NOMO-1 (cell line): Measurements from ENCODE around the gene SREBF2.
"Not testable (repeated sequence)": the region's sequence is repeated elsewhere in the genome, so short reads cannot be mapped to it uniquely, and the experiment has no call there.

ENCODE experiments used
- DNase-seq, 2 experiments: peaks; one replicate each; lab custom pipeline; 2025; ENCODE audit not compliant: unreplicated experiment in 2 of 2; lab: John Stamatoyannopoulos, UW

SREBF2 gene

DNA sequence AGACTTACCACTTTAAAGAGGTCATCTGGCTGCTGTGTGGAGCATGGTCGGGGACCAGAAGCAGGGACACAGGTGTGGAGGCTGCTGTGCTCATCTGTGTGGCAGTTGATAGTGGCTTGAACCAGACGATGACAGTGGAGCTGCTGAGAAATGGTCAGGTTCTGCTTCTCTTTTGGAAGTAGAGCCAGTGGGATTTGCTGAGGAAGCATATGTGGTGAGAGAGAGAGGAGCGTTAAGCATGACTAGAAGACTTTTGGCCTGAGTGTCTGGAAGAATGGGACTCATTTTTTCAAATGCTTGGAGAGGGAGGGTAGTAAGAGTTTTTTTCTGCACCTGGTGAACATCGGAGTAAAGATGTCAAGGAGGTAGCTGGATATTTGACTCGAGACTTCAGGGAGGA lies 12.5 kb upstream of the SREBF2 start:
- DNase-seq: no peak

DNA sequence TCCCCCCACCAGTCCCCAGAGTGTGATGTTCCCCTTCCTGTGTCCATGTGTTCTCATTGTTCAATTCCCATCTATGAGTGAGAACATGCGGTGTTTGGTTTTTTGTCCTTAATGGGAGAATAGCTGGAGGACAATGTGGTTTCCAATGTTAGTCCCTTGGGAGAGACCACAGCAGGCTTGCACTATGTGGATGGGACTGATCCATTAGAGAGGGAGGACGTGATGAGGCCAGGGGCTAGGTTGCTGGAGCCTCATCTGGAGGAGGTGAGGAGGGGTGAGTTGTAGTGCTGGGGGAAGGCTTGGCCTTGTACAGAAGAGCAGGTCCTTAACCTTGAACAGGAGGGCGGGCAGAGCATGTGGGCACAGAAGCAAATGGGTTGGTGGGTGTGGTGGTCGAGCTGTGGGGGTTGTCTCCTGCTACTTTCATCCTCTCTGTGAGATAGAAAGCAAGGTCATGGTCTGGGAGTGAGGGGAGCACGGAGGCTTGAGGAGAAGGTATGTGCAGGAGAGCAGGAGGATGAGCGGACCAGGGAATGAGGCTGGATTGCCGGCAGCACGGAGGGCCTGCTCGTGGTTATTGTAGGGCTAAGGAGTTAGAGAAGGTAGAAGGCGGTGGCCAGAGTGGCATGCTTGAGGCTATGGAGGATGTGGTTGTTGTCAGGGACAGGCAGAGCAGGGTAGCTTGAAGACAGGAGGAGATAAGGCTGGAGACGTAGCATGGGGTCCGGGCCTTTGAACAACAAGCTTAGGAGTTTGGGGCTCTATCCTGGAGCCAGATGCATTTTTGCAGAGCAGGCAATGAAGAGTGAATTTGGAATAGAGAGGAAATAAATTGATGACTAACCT lies 11.2 kb upstream of the SREBF2 start:
- no peak for DNase-seq

DNA sequence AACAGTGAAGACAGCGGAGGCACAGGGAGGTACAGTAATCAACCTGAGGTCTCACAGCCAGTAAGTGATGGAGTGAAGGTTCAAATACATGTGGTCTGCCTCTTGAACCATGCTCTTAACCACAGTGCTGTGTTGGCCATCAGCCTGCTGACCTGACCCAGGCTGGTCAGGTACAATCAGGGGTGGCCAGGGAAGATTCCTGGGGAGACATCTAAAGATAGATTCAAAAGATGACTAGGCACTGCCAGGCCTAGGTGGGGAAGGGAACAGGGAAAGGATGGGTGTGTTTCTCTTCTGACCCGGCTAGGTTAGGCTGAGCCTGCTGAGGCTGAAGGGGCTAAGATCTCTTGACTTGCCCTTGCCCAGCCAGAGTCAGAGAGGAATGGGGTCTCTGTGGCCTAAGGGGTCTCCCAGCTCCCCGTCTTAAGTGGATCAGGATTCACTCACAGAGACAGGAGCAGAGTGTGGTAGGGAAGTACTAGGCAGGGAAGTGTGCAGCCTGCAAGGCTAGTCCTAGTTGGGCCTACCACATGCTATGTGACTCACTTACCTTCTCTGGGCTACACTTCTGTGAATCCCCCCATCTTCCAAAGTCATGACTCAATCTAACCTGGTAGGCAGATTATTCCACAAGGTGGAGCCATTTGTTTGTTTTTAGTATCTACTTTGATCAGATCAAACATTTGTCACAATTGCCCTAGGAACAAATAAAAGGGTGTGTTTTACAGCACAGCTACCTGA lies 10.4 kb upstream of the SREBF2 start:
- peak in 1 of 2 experiments; percentile 62 for DNase-seq

DNA sequence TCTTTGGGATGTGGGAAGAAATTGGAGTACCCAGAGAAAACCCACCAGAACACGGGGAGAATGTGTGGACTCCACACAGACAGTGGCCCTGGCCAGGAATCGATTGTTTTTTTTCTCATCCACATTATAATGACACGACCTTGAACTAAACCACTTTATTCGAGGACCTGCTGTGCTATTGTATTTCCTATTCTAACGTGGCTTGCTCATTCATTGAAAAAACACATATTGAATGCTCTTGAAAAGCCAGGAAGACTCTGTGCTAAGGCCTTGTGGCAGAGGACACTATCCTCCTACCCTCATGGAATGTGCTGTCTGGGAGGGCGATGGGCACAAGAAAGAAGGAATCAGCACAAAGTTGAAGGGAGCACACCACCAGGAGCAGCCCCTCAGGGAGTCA lies 9.1 kb upstream of the SREBF2 start:
- no peak for DNase-seq

DNA sequence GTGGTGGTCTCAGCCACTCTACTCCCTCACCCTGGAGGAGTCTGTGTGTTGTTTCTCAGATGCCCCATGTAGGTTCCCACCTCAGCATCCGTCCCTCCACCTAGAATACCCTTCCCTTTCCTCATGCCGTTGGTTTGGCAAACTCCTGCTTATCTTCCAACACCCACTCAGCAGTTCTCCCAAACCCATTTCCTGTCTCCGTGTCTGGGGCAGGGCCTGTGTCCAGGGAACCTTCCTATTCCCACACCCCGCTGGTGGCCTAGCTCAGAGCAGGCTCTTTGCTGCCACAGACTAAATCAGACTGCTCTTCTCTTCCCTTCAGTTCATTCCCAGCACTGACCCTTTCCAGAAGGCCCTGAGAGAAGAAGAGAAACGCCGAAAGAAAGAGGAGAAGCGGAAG lies 7.5 kb upstream of the SREBF2 start:
- no peak for DNase-seq

DNA sequence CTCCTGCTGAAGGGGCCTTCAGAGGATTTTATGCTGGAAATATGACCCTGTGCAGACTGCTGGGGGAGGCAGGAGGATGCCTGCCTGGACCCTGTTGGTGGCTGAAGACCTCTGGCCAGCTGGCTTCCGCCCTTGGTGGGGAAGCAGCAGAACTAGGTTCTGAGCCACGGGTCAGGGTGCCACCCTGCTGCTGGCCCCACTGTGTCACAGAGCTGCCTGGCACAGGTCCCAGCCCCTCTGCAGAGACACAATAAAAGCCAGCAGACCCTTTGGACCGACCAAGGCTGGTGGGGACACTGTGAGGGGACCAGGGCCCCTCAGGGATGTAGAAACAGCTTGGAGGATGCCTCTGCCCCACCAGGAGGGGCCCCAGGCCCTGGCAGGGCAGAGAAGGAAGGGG lies 6.9 kb upstream of the SREBF2 start:
- DNase-seq: no peak

DNA sequence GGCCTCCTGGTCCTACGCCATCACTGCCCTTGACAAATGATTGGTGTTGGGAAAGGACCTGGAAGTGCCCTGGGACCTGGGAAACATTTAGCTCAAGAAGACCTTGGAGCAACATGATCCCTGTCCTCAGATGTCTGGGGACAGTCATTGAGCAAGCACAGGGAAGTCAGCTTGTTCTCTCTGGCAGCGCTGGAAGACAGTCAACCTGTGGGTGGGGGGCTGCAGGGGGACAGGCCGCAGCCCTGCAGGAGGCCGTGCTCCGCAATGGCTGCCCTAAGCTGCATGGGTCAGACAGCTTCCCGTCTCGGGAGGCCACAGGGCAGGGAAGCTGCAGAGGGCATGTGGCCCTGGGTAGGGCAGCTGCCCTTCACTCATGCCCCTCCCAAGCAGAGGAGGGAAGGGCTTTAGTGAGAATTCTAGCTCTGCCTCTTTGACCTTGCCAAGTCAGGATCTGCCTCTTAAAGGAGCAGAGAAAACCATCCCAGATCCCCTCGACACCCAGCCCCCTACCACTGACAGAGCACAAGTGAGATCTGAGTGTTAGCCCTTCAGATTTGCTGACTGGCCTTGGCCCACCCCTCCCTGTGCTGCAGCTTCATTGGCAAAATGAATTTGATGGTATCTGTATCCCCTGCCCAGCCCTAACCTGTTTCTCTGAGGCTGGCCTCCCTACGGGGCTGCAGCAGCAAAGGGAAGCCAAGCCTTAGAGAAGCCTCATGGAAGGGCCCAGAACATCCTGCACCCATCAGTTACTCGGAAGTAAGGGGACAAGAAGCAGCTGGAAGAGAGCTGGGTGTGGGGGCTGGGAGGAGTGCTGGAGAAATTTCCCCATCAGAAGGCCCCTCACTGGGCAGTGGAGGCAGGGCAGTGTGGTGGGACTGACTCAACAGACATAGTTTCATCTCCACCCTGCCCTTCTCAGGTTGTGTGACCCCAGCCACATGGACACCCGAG lies 6.2 kb upstream of the SREBF2 start:
- DNase-seq: no peak

DNA sequence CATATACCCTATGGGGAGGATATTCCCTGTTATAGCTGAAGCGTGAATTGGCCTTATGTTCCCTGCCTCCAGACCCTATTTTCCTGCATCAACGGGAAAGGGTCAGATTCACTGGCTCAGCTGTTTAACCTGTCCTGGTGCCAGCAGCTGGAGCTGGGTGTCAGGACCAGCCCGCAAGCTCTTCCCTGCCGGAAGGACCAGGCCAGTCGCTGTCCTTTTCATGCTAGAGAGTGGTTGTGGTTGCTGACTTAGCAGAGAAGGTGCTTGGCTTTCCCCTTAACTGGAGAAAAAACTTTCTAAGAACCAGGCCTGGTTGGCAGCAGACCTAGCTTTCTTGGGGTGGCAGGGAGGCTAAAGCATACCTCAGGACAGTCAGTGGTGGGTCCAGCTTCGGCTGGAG lies 5.2 kb upstream of the SREBF2 start:
- no peak for DNase-seq

DNA sequence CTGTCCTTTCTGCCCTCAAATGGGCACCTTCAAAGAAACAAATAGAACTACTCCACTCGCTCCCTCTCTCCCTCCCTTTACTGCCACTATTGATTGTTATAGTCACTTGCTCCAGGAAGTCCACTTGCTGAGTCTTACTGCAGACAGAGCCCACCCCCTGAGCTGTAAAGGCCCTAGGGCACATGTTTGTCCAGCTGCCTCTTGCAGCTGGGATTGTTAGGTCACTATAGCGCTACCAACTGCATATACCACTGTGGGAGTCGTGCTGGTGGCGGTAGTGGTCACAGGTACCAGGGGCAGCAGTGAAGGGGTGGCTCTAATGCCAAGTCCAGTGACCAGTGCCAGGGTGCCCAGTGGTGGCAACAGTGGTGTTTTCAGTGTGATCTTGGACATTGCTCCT lies 4.4 kb upstream of the SREBF2 start:
- DNase-seq: no peak

DNA sequence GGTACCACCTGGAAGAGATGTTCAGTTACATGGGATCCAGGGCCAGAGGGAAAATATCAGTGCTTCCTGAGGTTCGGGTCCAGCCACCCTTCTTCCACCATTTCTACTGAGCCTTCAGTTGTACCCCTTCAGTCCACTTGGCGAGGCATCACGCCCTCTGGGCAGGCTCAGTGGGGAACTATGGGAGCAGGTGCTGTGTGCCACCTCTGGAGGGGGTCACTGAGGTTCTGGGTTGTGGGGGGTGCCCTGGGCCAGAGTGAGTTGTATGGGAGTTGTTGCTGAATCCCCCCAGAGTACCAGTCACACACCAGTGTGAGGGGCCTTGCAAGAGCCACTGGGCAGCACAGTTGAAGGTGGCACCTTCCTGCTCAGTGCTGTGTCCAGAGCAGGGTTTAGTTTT lies 2.7 kb upstream of the SREBF2 start:
- no peak for DNase-seq

DNA sequence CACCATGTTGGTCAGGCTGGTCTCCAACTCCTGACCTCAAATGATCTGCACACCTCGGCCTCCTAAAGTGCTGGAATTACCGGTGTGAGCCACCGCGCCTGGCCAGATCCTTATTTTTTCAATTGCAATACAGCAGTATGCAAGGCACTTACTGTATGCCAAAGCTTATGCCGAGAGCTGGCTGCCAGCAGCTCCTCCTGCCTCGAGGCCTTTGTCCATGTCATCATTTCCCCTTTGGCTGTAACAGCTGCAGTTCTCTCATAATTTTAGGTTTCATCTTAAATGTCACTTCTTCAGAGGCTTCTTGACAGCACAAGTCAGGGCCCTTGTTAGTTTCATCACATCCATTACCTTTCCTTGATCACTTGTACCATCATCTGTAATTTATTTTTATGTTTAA lies 1.5 kb upstream of the SREBF2 start:
- peak; percentile 54 to 72 for DNase-seq

DNA sequence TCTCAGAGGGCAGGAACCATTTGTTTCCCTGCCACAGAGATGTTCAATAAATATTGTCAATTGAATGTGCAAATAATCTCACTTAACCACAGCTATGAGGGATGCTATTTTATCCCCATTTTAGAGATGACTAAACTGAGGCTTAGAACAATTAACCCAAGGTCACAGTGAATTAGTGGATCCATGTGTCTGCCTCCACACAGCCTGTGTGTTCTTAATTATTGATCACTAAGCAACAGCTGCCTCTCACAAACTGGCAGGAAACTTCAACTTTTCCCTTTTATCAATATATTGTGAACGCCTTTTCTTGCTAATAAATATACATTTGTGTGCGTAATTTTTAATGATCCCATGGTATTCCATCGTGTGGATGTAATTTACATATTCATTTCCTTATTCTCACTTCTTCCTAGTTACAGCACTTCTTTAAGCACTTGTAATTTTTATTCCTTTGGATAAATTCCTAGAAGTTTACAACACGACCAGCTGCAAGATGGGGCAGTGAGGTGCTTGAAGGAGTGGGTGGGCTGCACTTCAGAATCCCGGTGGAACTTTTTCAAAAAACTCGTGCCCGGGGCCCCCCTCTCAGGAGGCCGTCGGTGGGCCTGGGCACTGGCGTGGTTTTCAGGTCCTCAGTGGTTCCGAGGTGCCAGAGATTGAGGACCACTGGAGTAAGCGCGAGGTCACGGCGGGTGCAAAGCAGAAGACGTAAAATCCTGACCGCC lies 915 bp upstream of the SREBF2 start:
- peak in 1 of 2 experiments; percentile 32 for DNase-seq

DNA sequence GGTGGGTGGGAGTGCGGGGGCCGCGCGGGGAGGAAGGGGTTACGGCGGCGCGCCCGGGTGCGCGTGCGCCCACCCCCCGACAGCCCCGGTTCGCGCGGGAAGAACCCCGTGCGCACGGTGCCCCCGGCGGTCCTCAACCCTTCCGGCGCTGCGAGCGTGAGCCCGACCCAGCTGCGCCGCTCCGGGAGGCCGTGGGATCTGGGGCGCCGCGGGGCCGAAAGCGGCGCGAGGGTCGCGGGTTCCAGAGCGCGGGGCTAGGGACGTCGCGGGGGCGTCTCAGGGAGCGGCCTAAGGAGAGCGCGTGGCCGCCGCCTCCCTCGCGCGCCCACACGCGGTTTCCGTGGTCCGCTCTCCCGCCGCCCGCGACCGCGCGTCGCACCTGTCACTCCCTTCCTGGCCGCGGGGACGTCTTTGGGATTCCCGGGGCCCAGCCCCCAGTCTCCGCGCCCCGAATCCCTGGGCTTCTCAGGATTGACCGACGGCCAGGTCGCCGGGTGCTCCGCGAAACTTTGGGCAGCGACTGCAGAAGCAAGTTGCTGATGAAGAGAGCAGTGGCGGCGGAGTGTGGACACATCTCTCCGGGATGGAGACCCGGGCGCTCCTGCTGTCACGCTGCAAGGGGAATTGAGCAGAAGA lies 582 bp downstream of the SREBF2 start:
- peak in 1 of 2 experiments; percentile 10 for DNase-seq

DNA sequence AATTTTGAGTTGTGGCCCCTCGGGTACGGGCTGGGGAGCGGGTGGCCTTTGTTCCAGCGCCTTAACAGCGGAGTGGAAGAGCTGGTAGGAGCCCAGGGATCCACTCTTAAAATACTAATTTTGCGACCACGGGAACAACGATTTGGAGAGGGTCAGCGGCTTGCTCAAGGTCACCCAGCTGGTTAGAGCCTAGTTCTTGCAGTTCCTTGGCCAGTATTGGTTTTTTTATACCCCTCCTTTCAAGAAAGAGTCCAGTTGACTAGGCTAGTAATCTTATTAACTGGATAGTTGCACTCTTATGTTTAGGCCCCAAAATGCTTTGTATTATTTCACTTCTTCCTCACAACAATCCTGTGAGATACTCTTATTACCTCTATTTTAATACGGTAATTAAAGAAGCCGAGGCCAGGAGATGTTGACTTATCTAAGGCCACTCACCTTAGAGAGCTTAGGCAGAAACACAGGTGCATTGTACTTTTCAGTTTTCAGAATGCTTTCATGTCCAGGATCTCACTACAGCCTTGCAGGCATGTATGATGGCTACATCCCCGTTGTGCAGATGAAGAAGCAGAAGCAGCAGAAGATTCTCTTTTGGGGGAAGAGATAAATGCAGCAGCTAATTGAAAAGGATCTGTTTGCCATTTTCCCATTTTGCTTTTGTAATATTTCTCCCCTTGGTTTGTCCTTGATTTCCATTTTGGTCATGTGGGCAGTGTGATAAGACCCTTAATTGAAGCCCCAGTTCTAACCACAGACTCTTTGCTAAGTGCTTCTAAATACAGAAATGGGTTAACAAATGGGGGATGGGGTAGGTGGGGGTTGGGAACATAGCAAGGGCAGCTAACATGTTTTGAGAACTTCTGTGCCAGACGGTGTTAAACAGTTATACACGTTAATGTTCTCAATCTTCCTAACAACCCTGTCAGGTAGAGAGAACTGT lies 1.4 kb downstream of the SREBF2 start:
- DNase-seq: peak in 1 of 2 experiments; percentile 38

DNA sequence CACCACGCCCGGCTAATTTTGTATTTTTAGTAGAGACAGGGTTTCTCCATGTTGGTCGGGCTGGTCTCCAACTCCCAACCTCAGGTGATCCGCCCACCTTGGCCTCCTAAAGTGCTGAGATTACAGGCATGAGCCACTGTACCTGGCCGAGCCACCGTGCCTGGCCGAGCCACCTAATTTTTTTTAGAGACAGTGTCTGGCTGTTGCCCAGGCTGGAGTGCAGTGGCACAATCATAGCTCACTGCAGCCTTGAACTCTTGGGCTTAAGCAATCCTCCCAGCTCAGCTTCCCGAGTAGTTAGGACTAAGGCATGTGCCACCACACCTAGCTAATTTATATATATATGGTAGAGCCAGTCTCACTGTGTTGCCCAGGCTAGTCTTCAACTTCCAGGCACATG lies 2.6 kb downstream of the SREBF2 start:
- DNase-seq: not testable (repeated sequence)

DNA sequence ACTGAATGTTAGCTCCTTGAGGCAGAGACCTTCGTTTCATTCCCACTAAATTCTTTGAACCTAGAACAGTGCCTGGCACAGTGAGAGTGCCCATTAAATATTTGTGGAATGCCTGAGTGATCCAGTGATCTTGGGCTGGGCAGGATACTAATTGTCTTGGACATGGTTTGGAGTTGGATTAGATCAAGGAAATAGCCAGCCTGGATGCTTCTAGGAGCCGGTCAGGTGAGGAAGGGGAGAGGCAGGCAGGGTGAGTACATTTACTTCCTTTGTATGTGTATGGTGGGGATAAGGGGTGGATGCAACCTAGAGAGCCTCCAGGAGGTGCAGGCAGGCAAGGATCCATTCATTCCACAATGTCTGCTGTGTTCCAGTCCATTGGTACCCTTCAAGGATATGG lies 3.6 kb downstream of the SREBF2 start:
- no peak for DNase-seq

DNA sequence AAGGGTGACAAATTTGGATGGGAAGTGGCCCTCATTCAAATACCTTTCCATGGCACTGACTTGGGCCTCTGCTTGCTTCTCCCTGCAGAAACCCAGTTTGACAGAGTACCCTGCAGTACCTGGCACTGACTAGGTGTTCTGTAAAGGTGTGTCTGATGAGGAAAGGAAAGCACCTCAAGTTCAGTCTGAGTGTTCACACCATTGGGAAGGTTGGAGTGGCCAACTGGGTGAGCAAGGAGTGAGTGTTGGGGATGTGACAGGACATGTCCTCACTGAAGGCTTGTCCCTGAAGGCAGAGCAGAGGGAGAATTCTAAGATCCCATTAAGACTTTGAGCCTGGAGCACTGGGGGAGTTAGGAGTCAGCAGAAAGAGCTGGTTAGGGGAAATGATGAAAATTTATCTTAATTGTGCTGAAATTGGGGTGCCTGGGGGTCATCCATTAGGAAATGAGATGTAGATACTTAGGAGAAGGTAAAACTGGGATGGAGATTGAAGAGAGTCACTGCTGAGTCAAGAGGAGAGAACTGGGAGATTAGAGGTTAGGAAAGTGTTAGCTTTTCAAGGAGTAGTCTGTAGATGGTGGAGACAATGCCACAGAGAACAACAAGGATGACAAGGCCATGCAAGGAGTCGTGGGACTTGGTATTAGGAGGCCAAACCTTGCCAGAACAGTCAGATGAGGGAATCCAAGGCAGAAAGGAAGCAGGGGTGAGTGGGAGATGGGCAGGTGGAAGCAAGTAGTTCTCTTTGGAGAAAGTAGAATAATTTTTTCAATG lies 6.1 kb downstream of the SREBF2 start:
- no peak for DNase-seq

DNA sequence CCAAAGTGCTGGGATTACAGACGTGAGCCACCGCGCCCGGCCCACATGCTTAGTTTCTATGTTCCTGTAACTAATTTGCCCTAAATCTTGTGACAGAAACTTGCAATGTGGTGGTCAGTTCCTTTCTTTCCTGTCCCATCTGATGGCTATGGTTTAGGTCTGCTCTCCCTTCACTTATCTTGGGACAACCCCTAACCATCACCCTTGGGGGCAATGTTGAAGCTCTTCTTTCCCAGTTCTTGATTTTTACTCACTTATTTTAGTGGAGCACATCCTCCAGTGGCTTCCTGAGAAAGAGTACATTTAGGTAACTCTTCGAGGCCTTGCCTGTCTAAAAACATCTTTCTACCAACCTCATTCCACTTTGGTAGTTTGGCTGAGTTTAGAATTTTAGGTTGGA lies 7.3 kb downstream of the SREBF2 start:
- DNase-seq: no peak
